HG03135 (cell line): ENCODE data around the gene CSH2.
"Not testable (repeated sequence)": the region's sequence is repeated elsewhere in the genome, so short reads cannot be mapped to it uniquely, and the experiment has no call there.

ENCODE experiments used
- ATAC-seq: cut with Tn5 transposase; IDR thresholded peaks from one replicate; pipeline ENCODE4 v1.9.1; 2021; ENCODE audit warnings: mild to moderate bottlenecking, moderate library complexity; ENCODE audit not compliant: unreplicated experiment

CSH2 gene

DNA sequence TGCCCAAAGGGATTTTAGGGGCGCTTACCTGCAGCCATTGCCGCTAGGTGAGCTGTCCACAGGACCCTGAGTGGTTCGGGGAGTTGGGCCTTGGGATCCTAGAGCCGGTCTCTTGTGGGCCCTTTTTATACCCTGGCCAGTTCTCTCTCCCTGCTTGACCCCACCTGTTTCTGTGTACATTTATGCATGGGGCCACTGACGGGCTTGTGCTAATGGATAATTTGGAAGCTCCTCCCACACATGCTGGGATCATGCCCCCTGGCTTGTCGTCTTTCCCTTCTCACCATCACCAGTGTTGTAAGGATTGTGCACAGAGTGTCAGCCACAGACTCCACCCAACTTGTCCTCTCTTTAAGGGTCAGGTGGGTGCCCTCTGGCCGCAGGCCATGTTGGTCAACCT lies at the start of gene CSH2:
Gene CSH2 (minus strand): TSS at position 101 of the 400 bp plus-strand sequence. CDS start 63 bp downstream, at position 38.
- not testable (repeated sequence) for ATAC-seq

DNA sequence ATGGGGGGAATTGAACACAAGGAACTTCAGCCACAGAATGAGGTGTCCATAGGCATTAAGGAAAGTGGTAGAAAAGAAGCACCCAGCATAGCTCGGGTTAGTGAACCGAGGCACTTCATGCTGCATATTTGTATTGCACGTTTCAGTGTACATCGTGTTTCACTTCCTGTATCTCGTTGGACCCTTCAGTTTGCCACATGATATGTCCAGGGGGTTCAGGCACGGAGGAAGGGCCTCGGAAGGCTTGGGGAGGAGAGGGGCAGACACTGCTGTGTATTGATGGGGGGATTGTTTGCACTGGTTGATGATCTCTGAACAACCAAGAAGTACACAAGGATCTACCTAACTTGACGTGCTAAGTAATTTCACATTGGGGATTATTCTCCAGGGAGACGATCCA lies 48.9 kb upstream of the CSH2 start:
- not testable (repeated sequence) for ATAC-seq

DNA sequence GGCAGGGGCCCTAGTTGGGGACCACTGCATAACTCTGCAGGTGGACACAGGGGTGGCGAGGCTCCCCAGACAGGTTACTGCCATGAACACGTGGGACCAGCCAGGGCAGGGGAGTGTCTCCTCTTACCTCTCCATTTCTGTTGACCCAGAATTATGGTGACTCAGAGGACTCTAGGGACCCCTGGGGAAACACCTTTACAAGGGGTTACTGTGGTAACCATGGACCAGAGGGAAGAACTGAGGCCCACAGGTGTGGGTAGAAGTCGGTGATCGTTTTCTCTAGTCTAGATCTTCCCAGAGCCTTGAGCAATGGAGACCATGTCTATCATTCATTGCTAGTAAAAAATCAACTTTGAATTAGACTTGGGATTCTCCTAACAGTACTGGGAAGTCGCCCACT lies 47.3 kb upstream of the CSH2 start:
- not testable (repeated sequence) for ATAC-seq

DNA sequence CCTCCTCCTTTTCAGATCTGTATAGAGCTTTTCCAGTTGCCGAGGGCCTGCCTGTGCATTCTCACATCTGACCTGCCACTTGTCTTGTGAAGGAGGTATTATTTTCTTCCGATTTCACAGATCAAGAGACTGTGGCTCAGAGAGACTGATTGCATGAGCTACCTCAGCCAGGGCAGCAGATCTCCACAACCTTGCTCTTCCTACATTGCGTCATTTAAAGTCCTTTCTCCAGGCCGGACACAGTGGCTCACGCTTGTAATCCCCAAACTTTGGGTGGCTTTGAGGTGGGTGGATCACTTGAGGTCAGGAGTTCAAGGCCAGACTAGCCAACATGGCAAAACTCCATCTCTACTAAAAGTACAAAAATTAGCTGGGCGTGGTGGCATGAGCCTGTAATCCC lies 46.6 kb upstream of the CSH2 start:
- ATAC-seq: not testable (repeated sequence)

DNA sequence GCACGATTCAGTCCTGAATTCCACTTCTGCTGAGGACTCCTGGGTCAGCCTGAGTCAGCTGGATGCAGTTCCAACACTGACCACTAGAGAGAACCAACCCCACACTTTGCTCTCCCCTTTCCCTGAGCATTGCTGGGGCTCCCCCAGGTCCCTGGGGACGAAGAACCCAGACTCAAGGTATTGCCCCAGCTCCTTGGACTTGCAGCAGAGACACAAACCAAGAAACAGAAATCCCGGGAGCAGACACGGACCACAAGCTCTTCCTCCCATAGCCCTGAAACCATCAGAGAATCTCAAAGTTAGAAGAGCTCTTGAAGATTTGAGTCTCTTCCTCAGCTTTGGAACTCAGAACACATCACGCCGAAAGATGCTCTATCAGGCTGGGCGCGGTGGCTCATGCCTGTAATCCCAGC lies 45.8 kb upstream of the CSH2 start:
- ATAC-seq: no peak

DNA sequence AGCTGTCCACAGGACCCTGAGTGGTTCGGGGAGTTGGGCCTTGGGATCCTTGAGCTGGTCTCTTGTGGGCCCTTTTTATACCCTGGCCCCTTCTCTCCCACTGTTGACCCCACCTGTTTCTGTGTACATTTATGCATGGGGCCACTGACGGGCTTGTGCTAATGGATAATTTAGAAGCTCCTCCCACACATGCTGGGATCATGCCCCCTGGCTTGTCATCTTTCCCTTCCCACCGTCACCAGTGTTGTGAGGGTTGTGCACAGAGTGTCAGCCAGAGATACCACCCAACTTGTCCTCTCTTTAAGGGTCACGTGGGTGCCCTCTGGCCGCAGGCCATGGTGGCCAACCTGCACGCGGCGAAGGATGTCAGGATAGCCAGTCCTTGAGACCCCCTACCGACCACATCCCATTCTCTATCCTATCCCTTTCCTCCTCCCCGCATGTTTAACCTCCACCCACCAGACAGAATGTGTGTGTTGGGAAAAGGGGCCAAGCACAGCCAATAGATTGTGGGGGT lies 45.4 kb upstream of the CSH2 start, which contains the start of gene GH1:
Gene GH1 (minus strand): TSS at position 51 of the 517 bp plus-strand sequence. CDS start 63 bp downstream, outside the sequence.
- not testable (repeated sequence) for ATAC-seq

DNA sequence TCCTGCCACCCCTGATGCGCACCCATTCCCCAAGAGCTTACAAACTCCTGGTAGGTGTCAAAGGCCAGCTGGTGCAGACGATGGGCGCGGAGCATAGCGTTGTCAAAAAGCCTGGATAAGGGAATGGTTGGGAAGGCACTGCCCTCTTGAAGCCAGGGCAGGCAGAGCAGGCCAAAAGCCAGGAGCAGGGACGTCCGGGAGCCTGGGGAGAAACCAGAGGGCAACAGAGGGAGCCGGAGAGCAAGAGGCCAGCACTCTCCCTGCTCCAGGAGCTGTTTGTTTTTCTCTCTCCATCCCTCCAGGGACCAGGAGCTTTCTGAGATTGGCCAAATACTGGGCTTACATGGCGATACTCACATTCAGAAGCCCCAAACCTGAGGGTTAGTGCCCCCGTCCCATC lies 44.8 kb upstream of the CSH2 start:
- no peak for ATAC-seq

DNA sequence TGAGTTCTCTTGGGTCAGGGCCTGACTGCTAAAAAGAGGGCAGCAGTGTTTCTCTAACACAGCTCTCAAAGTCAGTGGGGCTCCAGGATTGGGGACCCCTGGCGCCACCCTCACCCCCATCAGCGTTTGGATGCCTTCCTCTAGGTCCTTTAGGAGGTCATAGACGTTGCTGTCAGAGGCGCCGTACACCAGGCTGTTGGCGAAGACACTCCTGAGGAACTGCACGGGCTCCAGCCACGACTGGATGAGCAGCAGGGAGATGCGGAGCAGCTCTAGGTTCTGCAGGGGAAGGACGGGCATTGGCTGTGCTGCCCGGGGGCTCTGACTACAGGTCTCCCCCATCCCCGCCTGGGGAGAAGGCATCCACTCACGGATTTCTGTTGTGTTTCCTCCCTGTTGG lies 44.2 kb upstream of the CSH2 start:
- no peak for ATAC-seq

DNA sequence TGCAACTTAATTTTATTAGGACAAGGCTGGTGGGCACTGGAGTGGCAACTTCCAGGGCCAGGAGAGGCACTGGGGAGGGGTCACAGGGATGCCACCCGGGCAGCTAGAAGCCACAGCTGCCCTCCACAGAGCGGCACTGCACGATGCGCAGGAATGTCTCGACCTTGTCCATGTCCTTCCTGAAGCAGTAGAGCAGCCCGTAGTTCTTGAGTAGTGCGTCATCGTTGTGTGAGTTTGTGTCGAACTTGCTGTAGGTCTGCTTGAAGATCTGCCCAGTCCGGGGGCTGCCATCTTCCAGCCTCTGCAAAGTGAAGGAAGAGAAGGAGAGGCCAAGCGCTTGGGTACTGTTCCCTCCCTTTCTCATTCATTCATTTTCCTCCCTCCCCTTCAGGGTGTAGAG lies 43.7 kb upstream of the CSH2 start:
- not testable (repeated sequence) for ATAC-seq

DNA sequence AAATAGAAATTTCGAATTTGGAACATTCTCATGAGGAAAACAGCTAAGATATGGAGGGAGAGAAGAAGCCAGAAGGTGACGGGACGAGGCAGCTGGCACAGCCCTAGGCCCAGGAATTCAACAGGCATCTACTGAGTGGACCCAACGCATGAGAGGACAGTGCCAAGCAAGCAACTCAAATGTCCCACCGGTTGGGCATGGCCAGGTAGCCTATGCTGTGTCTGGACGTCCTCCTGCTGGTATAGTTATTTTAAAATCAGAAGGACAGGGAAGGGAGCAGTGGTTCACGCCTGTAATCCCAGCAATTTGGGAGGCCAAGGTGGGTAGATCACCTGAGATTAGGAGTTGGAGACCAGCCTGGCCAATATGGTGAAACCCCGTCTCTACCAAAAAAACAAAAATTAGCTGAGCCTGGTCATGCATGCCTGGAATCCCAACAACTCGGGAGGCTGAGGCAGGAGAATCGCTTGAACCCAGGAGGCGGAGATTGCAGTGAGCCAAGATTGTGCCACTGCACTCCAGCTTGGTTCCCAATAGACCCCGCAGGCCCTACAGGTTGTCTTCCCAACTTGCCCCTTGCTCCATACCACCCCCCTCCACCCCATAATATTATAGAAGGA lies 43.2 kb upstream of the CSH2 start:
- no peak for ATAC-seq

DNA sequence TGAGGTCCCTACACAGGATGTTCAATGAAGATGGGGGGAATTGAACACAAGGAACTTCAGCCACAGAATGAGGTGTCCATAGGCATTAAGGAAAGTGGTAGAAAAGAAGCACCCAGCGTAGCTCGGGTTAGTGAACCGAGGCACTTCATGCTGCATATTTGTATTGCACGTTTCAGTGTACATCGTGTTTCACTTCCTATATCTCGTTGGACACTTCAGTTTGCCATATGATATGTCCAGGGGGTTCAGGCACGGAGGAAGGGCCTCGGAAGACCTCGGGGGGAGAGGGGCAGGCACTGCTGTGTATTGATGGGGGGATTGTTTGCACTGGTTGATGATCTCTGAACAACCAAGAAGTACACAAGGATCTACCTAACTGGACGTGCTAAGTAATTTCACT lies 42.3 kb upstream of the CSH2 start:
- not testable (repeated sequence) for ATAC-seq

DNA sequence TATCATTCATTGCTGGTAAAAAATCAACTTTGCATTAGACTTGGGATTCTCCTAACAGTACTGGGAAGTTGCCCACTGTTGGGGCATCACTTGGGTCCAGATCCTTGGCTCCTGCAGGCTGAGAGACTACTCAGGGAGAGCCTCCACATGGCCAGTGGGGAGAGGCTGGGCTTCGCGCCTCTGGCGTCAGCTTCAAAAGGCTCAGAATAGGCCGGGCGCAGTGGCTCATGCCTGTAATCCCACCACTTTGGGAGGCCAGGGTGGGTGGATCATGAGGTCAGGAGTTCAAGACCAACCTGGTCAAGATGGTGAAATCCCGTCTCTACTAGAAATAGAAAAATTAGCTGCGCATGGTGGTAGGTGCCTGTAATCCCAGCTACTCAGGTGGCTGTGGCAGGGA lies 41.0 kb upstream of the CSH2 start:
- ATAC-seq: no peak

DNA sequence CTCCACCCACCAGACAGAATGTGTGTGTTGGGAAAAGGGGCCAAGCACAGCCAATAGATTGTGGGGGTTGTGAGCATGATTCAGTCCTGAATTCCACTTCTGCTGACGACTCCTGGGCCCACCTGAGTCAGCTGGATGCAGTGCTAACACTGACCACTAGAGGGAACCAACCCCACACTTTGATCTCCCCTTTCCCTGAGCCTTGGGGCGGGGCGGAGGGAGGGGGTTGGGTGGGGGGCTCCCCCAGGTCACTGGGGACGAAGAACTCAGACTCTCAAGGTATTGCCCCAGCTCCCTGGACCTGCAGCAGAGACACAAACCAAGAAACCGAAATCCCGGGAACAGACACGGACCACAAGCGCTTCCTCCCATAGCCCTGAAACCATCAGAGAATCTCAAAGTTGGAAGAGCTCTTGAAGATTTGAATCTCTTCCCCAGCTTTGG lies 38.2 kb upstream of the CSH2 start:
- no peak for ATAC-seq

DNA sequence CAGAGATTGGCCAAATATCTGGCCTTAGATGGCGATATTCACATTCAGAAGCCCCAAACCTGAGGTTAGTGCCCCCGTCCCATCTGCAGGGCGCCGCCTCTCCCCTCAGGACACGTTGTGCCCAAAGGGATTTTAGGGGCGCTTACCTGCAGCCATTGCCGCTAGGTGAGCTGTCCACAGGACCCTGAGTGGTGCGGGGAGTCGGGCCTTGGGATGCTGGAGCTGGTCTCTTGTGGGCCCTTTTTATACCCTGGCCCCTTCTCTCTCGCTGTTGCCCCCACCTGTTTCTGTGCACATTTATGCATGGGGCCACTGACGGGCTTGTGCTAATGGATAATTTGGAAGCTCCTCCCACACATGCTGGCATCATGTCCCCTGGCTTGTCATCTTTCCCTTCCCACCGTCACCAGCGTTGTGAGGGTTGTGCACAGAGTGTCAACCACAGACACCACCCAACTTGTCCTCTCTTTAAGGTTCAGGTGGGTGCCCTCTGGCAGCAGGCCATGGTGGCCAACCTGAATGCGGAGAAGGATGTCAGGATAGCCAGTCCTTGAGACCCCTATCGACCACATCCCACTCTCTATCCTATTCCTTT lies 37.7 kb upstream of the CSH2 start, which contains the start of gene CSHL1:
Gene CSHL1 (minus strand): TSS at position 218 of the 595 bp plus-strand sequence. CDS start 62 bp downstream, at position 156.
- no peak for ATAC-seq

DNA sequence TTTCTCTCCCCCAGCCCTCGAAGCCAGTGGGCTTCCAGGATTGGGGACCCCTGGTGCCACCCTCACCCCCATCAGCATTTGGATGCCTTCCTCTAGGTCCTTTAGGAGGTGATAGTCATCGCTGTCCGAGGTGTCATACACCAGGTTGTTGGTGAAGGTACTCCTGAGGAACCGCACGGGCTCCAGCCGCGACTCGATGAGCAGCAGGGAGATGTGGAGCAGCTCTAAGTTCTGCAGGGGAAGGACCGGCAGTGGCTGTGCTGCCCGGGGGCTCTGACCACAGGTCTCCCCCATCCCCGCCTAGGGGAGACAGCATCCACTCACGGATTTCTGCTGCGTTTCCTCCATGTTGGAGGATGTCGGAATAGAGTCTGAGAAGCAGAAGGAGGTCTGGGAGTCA lies 36.6 kb upstream of the CSH2 start:
- no peak for ATAC-seq

DNA sequence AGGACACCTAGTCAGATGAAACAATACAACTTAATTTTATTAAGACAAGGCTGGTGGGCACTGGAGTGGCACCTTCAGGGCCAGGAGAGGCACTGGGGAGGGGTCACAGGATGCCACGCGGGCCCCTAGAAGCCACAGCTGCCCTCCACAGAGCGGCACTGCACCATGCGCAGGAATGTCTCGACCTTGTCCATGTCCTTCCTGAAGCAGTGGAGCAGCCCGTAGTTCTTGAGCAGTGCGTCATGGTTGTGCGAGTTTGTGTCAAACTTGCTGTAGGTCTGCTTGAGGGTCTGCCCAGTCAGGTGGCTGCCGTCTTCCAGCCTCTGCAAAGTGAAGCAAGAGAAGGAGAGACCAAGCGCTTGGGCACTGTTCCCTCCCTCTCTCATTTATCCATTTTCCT lies 36.1 kb upstream of the CSH2 start:
- not testable (repeated sequence) for ATAC-seq

DNA sequence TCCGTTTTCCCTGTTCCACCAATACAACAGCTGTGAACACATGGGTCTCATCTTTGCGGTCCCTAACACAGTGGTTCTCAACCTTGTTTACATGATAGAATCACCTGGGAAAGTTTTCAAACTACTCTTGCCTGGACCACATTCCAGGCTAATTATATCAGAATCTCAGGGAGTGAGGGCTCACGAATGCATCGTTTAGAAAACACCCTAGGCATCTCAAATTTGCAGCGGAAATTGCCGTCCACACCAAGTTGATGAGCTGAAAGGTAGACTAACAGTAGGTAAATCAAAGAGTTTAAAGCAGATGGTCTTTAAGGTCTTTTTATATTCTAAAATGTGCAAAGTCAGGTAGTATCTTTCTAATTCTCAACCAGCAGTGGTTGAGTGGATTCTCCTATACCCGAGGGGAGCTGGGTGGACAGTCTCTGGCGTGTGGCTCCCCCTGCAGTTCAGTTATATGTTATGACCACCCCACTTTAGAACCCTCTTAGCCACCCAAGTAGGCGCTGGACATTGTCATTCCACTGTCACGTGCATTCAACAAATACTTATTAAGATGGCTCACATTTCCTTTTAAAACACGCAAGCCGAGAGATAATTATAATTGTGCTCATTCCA lies 33.8 kb upstream of the CSH2 start:
- not testable (repeated sequence) for ATAC-seq

DNA sequence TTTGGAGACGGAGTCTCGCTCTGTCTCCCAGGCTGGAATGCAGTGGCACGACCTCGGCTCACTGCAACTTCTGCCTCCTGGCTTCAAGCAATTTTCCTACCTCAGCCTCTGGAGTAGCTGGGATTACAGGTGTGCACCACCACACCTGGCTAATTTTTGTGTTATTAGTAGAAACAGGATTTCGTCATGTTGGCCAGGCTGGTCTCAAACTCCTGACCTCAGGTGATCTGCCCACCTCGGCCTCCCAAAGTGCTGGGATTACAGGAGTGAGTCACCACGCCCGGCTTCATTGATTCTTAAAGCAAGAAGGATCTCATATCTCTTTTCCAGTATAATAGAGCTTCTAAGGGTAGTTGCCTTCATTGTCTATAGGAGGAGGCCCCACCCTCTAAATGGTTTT lies 31.3 kb upstream of the CSH2 start:
- ATAC-seq: not testable (repeated sequence)

DNA sequence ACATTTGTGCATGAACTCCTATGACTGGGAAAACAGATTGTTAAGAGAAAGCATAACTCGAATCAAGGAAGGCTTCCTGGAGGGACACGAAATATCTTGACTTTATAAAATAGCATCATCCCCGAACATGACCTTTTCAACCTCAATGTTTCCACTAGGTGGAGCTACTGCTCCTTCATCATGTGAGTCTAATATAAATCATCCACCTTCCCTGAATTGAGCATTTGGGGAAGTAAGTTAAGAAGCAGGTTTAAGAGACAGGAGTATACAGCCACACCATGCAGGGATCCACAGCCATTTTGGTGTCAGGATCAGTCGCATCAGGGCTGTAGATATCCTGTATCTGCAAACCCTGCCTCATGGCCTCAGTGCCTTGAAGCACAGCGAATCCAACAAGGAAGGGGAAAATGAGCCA lies 30.3 kb upstream of the CSH2 start:
- ATAC-seq: not testable (repeated sequence)

DNA sequence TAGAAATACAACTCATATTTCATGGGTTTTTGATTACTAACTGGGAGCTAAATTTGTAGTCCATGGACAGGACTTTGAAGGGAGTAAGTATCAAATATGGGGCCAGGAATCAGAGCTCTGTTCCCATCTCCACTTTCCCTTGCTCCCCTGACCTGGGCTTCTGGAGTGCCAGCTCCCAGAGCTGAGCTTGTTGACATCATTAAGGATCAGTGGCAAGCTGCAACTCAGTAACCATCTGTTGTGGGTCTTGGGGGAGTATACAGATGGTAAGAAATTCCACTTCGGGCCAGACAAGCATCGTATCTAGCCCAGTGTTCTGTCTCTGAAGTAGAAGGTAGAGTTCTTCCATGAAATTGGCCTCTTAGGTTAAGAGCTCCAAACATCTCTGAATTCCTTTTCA lies 28.5 kb upstream of the CSH2 start:
- not testable (repeated sequence) for ATAC-seq

DNA sequence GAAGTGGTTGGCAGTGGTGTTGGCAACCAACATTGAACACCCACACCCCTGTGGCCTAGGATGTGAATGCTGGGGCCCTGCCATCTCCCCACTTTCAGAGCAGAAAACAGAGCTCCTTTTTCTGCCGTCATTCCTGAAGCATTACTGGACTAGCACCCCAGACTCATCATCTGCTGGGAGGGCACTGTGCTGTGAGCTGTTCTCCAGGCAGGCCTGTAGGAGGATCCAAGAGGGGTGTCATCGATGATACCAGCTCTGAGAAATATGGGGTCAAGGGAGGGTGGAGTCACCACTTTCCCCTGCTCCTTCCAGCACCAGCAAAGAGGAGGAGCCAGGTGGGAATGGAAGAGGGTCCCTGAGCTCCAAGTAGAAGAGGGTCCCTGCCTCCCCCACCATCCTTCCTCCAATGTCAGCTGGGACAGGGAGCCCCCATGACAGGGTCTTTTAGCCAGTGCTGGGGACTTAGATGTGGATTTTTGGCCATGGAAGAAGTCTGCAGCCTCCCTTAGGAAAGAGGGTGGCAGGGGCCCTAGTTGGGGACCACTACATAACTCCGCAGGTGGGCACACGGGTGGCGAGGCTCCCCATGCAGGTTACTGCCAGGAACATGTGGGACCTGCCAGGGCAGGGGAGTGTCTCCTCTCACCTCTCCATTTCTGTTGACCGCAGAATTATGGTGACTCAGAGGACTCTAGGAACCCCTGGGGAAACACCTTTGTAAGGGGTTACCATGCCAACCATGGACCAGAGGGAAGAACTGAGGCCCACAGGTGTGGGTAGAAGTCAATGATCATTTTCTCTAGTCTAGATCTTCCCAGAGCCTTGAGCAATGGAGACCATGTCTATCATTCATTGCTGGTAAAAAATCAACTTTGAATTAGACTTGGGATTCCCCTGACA lies 25.7 kb upstream of the CSH2 start:
- ATAC-seq: not testable (repeated sequence)
